Esophagus (tissue), 2 donors: ENCODE results near the gene EPN2. TPM values are rescaled to one million over a fixed set of nuclear protein-coding genes. Genes with fewer than 3 reads are reported as not detected.

ENCODE experiments used
- H3K27ac ChIP-seq, 2 donors: one replicate each; pipeline ENCODE4 v1.5.1; 2013; ENCODE audit warnings: low read depth in 2 of 2, mild to moderate bottlenecking in 2 of 2, inconsistent platforms in 1 of 2, low read length in 1 of 2, moderate library complexity in 1 of 2
- H3K27me3 ChIP-seq, 2 donors: one replicate each; pipeline ENCODE4 v1.6.1; 2013; ENCODE audit warnings: low read length in 2 of 2, control low read depth in 1 of 2, mild to moderate bottlenecking in 1 of 2; ENCODE audit not compliant: insufficient read depth in 2 of 2, control insufficient read depth in 1 of 2
- H3K36me3 ChIP-seq, 2 donors: one replicate each; pipeline ENCODE4 v1.6.1; 2013; ENCODE audit warnings: low read length in 1 of 2; ENCODE audit not compliant: control insufficient read depth in 2 of 2, insufficient read depth in 2 of 2
- H3K4me1 ChIP-seq, 2 donors: one replicate each; pipeline ENCODE4 v1.6.1; 2013; ENCODE audit warnings: low read length in 1 of 2; ENCODE audit not compliant: control insufficient read depth in 2 of 2, insufficient read depth in 2 of 2
- H3K4me3 ChIP-seq, 2 donors: one replicate each; pipeline ENCODE4 v1.5.1; 2013; ENCODE audit warnings: low read length in 2 of 2, mild to moderate bottlenecking in 2 of 2, low read depth in 1 of 2, moderate library complexity in 1 of 2
- H3K9me3 ChIP-seq, 2 donors: one replicate each; pipeline ENCODE4 v1.6.1; 2013; ENCODE audit warnings: mild to moderate bottlenecking in 2 of 2, low read depth in 1 of 2, low read length in 1 of 2, moderate library complexity in 1 of 2; ENCODE audit not compliant: control insufficient read depth in 2 of 2, insufficient read depth in 1 of 2
- WGBS, 2 donors: extraction: QIAGEN DNeasy Blood & Tissue Kit; methylation state at CpG; one replicate each; pipeline ENCODE4 v1.1.7; 2013; 5-methylcytosine and 5-hydroxymethylcytosine counted together
- polyA plus RNA-seq, 2 donors: library from polyadenylated mRNA; stranded (reverse); fragments of 200-250 nt; gene quantifications; one replicate each; pipeline ENCODE4 v1.2.3, GENCODE V29; 2013
- donor health status: healthy with polysubstance abuse.
- donor health status: Bipolar disorder and iron deficiency.

Gene EPN2
- polyA plus RNA-seq, 2 donors: 27.9 to 44.7 TPM

DNA sequence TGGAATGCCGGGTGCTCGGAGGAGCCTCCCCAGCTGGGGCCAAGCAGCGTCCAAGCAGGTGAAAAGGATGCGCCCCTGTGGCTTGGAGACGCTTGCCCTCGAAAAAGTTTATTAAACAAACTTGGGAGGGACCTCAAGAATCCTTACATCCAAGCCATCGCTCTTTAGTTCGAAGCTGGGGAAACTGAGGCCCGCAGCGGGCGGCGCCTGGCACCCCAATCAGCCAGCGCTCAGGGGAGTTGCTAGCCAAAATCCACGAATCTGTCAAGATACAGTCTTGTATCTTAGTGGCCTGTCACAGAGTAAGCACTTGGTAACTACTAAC is 125.9 kb downstream of the EPN2 start:
- no peaks in the 10 kb centered on the region for H3K36me3 ChIP-seq
- no peaks in the 10 kb centered on the region for H3K9me3 ChIP-seq
- peaks cover 0 to 2% of the 10 kb centered on the region in 2 donors for H3K4me1 ChIP-seq
- 23 to 28% methylated on average over 14 of the region's 14 CpGs for WGBS, 2 donors
- no peaks in the 10 kb centered on the region for H3K27me3 ChIP-seq
- peak overlapping the region; percentile 90 to 95 for H3K27ac ChIP-seq
- H3K4me3 ChIP-seq: peak overlapping the region; percentile 63 to 67

DNA sequence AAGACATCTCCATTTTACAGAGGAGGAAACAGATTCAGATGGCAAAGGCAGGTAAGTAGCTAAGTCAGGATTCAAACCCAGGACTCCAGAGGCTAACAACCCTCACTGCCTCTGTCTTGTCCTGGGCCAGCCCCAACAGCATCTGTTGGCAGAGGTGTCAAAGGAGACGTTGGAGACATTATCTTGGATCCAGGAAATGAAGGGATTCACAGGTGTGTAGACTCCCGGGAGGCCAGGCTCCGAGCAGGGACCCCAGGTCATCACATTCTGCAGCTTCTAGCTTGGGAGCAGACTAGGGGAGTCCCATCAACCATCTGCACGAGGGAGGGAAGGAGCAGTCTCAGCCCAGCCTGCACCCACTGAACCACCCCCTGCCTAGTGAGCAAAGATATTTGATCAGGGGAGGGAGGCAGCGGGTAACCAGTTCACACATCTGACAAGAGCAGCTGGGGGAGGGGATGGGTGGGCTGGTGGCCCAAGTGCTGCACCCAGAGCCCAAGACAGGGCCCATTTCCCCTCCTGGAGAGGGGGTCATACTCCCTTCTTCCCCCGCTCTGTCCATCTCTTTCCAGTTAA is 126.4 kb downstream of the EPN2 start:
- no peak overlapping the region for H3K27ac ChIP-seq
- 52 to 61% methylated on average over 6 of the region's 6 CpGs for WGBS, 2 donors

DNA sequence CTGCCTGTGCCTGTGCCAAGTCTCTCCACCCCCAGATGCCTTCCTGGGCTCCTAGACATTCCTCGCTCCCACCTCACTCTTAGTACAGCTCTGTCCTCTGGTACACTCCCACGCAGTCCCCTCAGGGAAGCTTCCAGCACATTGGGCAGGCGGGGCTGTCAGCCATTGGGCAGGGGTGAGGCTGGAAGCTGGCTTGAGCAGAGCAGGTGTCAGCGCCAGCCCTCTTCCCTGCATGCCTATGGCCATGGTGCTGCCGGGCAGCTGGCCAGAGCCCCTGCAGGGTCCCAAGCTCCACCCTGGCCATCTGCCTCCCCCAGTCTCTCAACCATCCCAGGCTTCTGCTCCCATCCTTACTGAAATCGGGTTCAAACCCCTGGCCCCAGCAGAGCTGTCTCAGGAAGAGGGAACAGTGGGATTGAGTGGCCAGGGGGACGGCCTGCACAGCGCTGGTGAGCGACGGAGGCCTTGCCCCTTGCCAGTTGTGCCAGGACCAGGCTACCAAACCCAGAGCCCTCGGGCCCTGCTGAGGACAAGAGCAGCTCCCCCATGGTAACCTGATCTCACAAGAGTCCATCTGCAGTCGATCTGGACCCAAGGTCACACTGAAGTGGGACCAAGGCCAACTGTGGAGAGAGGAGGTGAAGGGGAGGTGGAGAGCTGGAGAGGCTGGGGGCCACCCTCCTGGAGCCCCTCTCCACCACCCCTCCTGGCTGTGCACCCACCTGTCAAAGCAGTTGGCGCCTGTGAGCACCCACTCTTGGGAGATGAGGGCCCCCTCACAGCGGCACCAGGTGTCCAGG is 127.7 kb downstream of the EPN2 start:
- no peaks in the 10 kb centered on the region for H3K27me3 ChIP-seq
- no peaks in the 10 kb centered on the region for H3K36me3 ChIP-seq
- 71 to 73% methylated on average over 14 of the region's 14 CpGs for WGBS, 2 donors
- no peak overlapping the region for H3K27ac ChIP-seq
- H3K4me3 ChIP-seq: no peak overlapping the region
- peaks cover under 1 to 2% of the 10 kb centered on the region in 2 donors for H3K4me1 ChIP-seq
- no peaks in the 10 kb centered on the region for H3K9me3 ChIP-seq

More for the DNA sequence above, 126.4 kb downstream of the EPN2 start:
- Histone ChIP-seq H3K9me3 (no peaks in the 10 kb centered on the region), H3K27me3 (no peaks in the 10 kb centered on the region), H3K4me1 (peaks cover 0 to 2% of the 10 kb centered on the region in 2 donors), H3K4me3 (peak overlapping the region in 1 of 2 donors; percentile 67), H3K36me3 (no peaks in the 10 kb centered on the region)

DNA sequence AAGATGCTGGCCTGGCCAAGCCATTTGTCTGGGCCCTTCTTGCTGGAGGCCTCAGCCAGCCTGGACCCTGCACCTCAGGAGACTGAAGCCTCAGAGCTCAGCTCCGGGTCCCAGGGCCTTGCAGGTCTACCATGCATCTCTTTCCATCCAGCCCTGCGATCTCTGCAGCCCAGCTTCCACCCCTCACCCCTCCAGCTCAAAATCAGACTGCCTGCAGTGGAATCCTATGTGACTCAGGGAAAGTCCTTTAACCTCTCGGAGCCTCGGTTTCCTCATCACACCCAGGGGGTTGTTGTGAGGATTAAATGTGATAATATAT is 128.3 kb downstream of the EPN2 start:
- H3K36me3 ChIP-seq: no peaks in the 10 kb centered on the region
- no peaks in the 10 kb centered on the region for H3K9me3 ChIP-seq
- no peaks in the 10 kb centered on the region for H3K27me3 ChIP-seq
- 88 to 91% methylated on average over 4 of the region's 4 CpGs for WGBS, 2 donors
- no peak overlapping the region for H3K4me3 ChIP-seq
- H3K27ac ChIP-seq: no peak overlapping the region
- H3K4me1 ChIP-seq: peaks cover 4 to 7% of the 10 kb centered on the region in 2 donors

DNA sequence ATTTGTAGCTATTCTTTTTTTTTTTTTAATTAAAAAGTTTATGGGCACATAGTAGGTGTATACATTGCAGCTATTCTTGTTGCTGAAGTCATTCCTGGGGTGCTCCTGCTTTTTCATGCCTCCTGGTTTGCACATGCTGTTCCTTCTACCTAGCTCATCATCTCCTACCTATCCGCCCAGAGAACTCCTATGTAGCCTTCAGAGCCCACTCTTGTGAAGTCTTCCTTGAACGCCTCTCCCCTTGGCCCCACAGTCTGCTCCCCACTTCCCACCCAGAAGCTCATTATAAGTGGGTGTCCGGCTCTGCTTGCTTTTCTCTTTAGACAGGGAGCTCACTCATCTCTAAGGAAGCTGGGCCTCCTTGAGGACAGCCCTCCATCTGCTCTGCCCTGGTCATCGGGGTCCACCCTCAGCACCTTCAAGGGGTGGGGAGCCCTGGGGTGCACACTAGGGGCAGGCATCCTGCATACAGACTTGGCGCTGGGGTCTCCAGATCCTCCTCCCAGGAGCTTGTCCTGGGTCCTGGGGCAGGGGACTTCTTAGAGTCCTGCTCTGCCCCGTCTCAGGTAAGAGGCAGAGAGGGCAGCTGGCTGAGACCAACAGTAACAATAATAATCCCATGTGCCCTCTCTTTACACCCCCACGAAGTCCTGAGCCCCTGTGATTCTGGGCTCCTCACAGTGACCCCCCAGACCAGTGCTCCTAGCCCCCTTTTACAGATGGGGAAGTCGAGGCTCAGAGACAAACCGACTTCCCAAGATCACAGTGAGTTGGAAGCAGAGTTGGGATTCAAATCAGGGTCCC is 128.9 kb downstream of the EPN2 start:
- H3K4me1 ChIP-seq: peaks cover 4 to 13% of the 10 kb centered on the region in 2 donors
- WGBS, 2 donors: 85 to 87% methylated on average over 9 of the region's 9 CpGs
- H3K9me3 ChIP-seq: no peaks in the 10 kb centered on the region

DNA sequence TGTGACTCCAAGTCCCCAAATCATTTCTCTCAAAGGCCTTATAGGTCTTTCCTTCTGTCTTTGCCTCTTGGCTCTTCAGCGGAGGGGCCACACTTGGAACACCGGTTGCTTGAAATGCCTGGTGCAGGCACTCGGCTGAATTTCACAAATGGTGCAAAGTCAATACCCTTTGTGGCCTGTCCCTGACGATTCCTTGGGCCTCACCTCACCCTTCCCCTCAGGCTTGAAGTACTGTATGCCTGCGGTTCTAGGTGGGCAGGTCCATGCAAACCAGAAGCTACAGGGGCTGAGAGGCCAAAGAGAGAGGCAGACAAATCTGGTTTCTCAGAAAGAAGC is 129.4 kb downstream of the EPN2 start:
- WGBS, 2 donors: 81 to 87% methylated on average over 5 of the region's 5 CpGs
- Histone ChIP-seq H3K27me3 (no peaks in the 10 kb centered on the region), H3K9me3 (no peaks in the 10 kb centered on the region), H3K36me3 (no peaks in the 10 kb centered on the region), H3K27ac (no peak overlapping the region), H3K4me1 (peaks cover 4 to 13% of the 10 kb centered on the region in 2 donors), H3K4me3 (no peak overlapping the region)

More for the DNA sequence above, 128.9 kb downstream of the EPN2 start:
- H3K4me3 ChIP-seq: no peak overlapping the region
- no peak overlapping the region for H3K27ac ChIP-seq
- no peaks in the 10 kb centered on the region for H3K27me3 ChIP-seq
- no peaks in the 10 kb centered on the region for H3K36me3 ChIP-seq

DNA sequence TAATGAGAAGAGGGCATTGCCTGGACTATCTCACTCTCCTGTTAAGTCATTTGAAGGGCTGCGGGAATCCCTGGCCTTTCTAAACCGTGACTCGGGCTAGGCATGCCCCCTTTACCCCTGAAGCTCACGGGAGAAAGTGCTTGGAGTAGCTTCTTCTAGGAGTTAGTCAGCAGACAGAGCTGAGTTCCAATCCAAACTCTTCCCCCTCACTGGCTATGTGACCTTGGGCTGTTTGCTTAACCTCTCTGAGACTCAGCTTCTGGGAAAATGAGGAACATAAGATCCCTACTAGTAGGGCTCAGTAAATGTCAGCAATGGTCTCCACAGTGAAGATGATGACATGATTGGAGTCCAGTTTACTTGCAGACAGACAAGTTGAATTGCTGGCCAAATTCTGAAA is 131.1 kb downstream of the EPN2 start:
- no peak overlapping the region for H3K4me3 ChIP-seq
- H3K36me3 ChIP-seq: no peaks in the 10 kb centered on the region
- 85 to 88% methylated on average over 4 of the region's 4 CpGs for WGBS, 2 donors
- H3K27ac ChIP-seq: no peak overlapping the region
- H3K9me3 ChIP-seq: no peaks in the 10 kb centered on the region
- H3K4me1 ChIP-seq: peaks cover 4 to 13% of the 10 kb centered on the region in 2 donors
- no peaks in the 10 kb centered on the region for H3K27me3 ChIP-seq

DNA sequence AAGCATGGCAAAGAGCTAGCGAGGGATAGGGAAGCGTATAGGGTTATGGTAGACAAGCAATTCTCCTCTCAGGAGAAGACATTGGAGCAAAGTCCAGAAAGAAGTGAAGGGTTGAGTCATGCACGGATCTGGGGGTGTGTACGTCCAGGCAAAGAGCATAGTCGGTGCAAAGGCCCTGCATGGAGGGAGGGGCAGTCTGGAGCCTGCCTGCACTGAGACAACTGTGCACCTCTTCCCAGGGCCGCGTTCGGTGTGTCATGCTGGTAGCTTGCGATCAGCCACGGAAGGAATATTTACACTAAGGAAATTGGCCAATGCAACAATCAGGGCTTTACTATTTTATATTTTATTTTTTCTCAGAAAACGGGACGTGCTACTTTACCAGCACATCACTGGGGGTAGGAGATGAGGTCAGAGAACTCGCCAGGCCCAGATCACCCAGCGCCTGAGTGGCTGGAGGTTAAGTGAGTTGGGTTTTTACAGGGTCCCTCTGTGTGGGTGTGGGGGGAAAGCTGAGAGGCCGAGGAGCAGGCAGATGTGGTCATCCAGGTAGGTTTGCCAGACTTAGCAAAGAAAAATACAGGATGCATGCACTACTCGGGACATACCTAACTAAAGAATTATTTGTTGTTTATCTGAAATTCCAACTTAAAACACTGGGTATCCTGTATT is 132.1 kb downstream of the EPN2 start:
- 88 to 92% methylated on average over 16 of the region's 16 CpGs for WGBS, 2 donors
- Histone ChIP-seq H3K4me3 (no peak overlapping the region), H3K27ac (peak overlapping the region in 1 of 2 donors; percentile 78), H3K36me3 (no peaks in the 10 kb centered on the region), H3K9me3 (no peaks in the 10 kb centered on the region), H3K27me3 (no peaks in the 10 kb centered on the region), H3K4me1 (peaks cover 4 to 13% of the 10 kb centered on the region in 2 donors)

DNA sequence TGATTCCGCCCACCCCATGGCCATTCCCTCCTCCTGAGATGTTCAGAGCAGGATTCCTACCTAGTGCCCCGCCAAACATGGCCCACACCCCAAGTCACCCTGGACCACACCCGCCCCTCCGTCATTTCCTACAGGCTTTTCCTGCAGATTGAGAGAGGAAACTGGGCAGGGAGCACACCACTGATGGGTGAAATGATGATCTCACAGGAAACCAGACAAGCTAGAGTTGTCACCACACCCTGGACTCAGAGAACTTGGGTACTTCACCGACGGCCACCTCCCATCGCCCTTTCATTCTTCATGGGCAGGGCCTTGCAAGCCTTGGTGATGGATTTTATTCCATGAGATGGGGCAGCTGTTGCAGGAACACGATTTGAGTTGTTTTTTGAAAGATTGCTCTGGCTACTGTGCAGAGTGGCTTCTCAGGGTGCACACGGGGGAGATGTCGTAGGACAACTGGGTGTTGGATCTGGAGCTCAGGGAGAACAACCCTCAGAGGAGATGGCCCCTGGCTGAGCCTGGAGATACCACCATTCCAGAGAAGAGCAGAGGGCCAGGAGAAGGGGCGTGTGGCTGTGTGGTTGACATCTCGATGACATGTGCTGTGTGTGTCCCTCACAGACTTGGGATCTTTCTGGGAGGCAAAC is 132.8 kb downstream of the EPN2 start:
- no peaks in the 10 kb centered on the region for H3K9me3 ChIP-seq
- H3K27me3 ChIP-seq: no peaks in the 10 kb centered on the region
- 66 to 67% methylated on average over 12 of the region's 12 CpGs for WGBS, 2 donors
- peaks cover 4 to 11% of the 10 kb centered on the region in 2 donors for H3K4me1 ChIP-seq
- H3K4me3 ChIP-seq: no peak overlapping the region
- peak overlapping the region in 1 of 2 donors; percentile 85 for H3K27ac ChIP-seq
- H3K36me3 ChIP-seq: no peaks in the 10 kb centered on the region
